HG02840 (cell line): ENCODE data around the gene PACS2.
A peak's percentile ranks its signal among the peaks of the same experiment; 100 is the strongest.
"Not testable (repeated sequence)": the region's sequence is repeated elsewhere in the genome, so short reads cannot be mapped to it uniquely, and the experiment has no call there.

Experiments used
- ATAC-seq: cut with Tn5 transposase; IDR thresholded peaks from one replicate; pipeline ENCODE4 v1.9.1; 2021; ENCODE audit warnings: mild to moderate bottlenecking, moderate library complexity, moderate number of reproducible peaks; ENCODE audit not compliant: unreplicated experiment, low FRiP score

PACS2 gene

GRCh38 chr14:105313381-105314286 is 914 bp upstream of the PACS2 start:
- ATAC-seq = peak; percentile 17

DNA sequence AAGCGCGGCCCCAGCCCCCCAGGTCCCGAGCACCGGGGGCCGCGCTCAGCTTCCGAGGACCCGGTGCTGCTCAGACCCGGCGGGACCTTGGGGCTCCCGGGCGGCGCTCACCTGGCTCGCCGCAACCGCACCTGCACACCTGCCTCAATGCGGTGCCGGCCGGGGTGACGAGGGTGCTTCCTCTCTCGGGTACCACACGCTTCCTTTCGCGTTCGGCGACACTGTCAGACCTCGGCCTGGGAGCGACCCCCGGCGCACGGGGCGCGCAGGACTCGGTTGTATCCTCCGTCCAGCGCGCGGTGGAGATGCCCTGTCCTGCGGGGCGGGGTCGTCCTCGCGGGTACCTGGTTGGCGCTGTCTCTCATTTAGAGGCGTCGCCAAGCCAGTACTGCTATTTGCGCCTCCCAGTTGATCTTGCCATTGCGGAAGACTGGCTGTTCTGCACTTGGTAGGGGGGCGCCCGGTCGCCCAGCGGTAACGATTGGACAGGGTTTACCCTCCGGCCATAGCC is 718 bp downstream of the PACS2 start:
- peak; percentile 16 for ATAC-seq

- no peak for ATAC-seq
Observed at GRCh38 chr14:105315941-105316576, 1.5 kb downstream of the PACS2 start.

DNA sequence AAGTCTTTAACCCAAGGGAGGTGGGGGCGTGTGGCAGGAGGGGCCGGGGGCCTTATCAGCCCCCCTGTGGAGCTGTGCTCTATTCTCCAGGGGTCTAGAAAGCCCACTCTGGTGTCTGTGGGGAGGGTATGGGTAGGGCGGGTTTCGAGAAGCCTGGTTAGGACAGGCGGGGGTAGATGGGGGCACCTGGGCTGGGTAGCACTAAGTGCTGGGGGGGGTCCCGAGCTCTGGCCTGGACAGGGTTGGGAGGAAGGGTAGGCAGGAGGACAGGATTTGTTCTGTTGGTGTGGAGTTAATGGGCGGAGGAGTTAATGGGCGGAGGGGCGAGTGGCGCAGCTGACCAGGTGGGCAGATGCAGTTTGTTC is 2.0 kb downstream of the PACS2 start:
- no peak for ATAC-seq

DNA sequence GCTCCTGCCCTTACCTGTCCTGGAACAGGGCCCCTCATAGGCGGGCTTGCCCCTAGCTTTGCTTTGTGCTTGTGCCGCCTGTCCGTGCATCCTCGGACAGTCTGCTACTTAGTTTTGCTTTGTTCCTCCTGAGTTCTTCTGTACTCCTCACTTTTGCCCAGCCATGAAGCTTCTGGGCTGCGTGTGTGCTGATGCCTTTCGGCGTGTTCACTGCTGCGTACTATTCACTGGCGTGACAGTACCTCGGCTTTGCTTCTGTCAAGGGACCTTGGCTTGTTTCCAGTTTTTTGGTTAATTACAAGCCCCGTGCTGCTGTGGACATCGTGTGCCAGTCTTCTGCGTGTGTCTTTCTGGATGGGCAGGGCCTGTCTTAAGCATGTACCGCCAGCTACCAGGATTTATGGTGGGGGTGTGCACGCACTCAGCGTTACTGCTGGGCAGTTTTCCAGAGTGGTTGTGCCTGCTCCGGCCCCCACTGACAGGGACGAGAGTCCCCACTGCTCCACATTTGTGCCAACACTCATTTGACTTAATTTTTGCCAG is 2.5 kb downstream of the PACS2 start:
- ATAC-seq = no peak

DNA sequence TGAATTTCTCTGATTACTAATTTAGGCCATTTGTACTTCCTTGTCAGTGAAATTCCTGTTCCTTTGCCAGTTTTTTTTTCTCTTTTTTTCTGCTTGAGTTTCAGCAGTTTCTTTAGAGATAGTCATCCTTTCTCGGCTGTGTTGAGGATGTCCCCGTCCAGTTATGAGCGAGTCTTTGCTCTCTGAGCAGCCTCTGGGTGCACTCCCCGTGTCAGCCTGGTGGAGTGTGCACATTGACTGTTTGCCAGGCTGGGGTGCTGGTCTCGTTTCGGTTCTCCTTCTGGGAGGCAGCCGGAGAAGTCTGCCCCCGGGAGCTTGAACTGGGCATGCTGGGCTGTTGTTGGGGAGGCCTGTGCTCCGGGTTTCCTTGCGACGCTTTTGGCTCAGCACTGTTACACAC is 3.0 kb downstream of the PACS2 start:
- ATAC-seq = no peak

DNA sequence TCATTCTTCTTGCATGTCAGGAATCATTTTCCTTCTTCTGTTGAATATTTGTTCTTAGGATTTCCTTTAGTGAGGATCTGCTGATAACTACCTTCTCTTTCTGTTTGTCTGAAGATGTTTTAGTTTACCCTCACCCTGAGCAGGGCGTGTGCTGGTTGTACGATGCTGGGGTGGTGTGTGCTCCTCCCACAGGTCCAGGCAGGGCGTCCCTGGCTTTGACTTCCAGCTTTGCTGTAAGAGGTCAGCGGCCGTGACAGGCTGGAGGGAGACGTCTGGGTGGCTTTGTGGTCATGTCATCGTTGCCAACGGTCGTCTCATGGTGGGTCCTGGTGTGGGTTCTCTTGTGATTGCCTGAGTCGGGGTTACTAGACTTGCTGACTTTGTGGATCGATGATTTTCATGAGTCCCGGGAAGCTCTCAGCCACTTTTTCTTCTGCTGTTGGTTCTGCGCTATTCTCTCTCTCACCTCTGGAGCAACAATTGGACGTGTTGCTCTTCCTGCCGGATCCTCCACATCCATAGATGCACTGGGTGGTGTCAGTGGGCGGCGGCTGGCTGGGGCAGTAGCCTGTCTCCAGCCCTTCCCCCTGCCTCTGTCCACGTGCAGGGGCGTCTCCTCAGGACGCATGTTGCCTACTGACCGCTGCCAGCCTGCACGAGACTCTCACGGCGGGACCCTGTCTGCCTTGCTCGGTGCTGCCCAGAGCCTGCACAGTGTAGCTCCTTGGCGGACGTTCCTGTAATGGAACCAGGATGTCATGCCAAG is 8.4 kb downstream of the PACS2 start:
- no peak for ATAC-seq

GRCh38 chr14:105323663-105324062 is 9.1 kb downstream of the PACS2 start:
- no peak for ATAC-seq

- ATAC-seq = no peak
Observed at GRCh38 chr14:105324080-105324778, 9.7 kb downstream of the PACS2 start.

- no peak for ATAC-seq
Observed at GRCh38 chr14:105324871-105325270, 10.3 kb downstream of the PACS2 start.

DNA sequence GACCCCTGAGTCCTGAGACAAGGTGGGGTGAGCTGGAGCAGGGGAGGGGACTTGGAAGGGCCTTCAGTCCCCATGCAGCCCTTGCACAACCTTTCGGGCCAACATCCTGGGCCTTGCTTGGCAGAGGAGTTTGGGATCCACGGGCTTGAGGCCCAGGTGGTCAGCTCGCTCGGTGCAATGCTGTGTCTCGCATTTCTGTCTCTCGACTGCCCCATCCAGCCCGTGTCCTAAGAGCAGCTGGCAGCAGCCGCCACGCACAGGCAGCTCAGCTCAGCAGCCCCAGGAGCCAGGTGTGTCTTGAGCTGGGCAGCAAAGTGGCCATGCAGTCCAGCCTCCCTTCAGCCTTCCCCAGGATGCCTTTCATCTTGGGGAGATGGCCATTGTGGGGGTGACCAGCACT is 10.8 kb downstream of the PACS2 start:
- no peak for ATAC-seq

DNA sequence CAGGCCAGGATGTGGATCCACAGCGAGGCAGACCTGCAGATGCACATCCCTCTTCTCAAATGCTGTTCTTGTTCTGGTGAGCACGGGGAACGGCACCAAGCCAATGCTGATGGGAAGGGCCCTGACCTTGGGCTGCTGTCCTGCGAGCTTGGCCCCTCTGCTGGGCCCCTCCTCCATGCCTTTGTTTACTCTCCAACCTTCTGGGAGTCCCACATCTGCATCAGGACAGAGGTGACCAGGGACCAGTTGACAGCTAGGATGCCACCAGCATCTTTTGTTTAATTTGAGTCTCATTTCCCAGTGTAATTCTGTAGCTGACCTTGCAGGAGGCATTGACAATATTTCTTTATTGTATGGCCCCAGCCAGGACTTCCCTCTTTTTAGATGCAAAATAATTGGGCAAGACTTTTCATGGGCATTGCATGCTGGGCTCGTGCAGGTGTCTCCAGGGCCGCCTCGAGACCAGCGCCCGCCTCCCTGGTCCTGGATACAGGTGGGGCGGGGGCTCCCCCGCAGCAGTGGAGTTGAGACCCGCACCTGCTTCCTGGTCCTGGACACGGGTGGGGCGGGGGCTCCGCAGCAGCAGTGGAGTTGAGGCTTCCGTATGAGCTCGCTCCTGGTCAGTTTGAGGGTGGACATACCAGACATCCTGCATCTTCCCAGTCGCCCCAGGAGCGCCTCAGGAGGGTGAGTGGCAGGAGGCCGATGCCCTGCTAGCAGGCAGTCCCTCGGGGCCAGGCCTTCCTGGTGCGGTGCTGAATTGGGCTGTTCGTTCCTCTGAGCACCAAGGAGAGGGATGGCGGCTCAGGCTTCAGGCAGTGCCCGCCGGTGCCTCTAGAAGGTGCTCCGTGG is 11.4 kb downstream of the PACS2 start:
- no peak for ATAC-seq

DNA sequence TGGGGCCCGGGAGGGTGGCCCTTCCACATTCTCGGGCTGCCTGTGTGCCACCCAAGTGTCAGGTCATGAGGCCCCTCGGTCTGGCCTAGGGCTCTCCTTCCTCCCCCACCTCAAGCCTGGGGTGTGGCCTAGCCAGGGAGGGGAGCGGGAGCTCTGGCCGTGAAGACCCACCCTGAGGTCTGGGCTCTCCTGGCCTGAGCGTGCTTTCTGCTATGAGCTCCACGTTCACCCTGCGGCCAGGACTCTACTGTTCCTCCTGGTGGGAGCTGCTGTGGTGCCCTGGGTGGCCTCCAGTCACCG is 12.0 kb downstream of the PACS2 start:
- ATAC-seq = no peak

DNA sequence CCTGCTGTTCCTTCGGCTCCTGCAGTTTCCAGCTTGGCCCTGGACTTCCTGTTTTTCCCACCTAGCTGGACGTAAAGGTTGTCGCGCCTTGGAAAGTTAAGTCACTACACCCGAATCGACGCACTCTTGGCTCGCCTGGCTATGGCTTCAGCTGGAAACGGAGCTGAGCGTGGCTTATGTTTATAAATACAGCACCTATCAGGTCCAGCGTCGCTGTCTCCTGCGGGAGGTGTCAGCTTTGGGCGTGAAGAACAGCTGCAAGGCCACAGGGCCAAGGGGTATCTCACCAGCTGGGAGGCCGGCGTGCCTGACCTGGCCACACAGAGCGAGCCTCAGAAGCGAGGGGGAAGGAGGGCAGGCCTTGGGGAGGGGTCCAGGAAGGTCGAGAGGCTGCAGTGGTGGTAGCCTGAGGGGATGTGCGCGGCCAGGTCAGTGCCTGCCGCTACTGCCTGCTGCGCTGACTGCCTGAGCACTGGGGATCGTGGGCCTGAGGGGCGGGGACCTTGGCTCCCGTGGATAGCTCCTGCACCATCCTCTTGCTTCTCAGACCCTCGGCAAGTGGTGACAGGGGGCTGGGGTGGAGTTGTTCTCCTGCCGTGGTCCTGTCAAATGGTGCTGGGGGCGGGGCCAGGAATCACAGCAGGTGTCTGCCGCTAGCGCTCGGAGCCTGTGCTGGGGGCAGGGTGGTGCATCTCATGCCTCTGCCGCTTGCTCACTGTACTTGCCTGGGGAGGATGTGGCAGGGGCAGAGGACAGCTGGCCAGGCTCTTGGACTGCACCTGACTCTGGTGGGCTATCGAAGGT is 12.5 kb downstream of the PACS2 start:
- no peak for ATAC-seq

DNA sequence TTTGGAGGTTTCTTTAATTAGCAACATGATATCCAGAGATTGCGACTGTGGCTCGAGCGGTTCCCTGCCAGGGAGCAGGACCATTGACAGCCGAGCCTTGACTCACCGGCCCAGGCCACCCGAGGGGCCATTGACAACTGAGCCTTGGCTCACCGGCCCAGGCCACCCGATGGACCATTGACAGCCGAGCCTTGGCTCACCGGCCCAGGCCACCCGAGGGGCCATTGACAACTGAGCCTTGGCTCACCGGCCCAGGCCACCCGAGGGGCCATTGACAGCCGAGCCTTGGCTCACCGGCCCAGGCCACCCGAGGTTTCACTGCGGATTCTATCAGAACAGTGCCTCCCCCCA is 13.1 kb downstream of the PACS2 start:
- not testable (repeated sequence) for ATAC-seq

DNA sequence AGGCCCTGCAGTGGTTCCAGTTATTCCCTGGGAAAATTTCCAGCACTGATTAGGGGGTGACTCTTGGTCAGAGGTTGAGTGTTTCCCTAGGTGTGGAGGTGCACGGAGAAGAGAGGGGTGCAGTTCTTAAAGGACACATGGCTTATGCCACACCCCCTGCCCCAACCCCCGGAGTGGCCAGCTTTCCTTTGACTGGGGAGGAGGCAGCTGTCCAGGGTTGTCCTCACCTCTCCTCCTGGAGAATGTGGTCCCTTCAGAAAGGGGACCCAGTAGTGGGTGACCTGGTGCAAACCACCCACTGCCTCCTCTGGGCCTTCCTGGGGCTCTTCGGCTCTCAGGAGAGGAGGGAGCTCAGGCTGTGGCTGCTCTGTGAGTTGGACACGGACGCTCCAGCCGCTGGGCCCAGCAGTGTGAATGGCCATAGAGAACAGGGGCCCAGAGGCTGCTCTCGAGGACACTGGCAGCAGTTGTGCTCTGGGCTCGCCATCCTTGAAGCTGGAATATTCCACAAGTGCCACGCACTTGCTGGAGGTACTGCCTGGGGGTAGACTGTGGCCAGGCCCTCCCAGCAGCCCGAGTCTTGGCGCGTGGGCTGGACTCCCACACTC is 13.6 kb downstream of the PACS2 start:
- no peak for ATAC-seq

DNA sequence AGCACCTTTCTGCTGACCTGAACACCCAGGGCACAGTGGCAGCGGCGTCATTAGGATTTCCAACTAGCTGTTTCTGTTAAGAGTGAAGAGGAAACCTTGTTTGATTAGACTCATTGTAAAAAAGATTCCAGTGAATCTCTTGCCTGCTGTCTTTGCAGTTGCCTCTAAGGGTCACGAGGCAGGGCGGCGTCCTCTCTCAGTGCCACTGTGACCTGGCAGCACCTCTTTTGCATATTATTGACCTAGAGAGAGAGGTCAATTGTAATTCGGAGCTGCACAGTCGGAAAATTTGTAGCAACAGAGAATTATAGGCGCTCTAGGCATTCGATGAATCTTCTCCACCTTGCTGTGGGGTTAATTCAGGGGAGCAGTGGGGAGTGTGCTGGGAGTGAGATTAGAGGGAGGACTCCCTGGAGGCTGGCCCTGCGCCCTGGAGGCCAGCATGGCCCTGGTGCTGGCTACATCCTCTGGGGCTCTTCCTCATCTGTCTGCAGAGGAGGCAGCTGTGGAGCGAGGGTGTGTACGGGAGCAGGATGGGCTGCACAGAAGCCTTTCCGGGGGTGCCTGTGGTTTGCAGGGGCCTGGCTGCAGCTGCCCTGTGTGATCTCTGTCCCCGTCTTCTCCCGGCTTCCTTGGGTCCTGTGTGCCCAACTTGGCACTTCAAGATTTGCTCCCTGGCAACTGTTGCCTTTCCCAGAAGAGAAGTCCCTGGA is 14.3 kb downstream of the PACS2 start:
- ATAC-seq = no peak
